H1 (cell line): ENCODE results near the gene PPP4R4. TPM values are rescaled to one million over a fixed set of nuclear protein-coding genes. Genes with fewer than 3 reads are reported as not detected.

Experiments used
- CHD7 ChIP-seq: fragments of 300-600 bp; sonication (generic); IDR thresholded peaks from 2 replicates; pipeline ENCODE4 v1.7.1; 2012; ENCODE audit warnings: low read length, moderate library complexity, mild to moderate bottlenecking, inconsistent platforms; ENCODE audit not compliant: insufficient replicate concordance
- EGR1 ChIP-seq: IDR thresholded peaks from 2 replicates; pipeline ENCODE4 v1.6.1; 2011; ENCODE audit warnings: low read depth, low read length, borderline replicate concordance
- TEAD4 ChIP-seq: IDR thresholded peaks from 2 replicates; pipeline ENCODE4 v1.6.1; 2012; ENCODE audit warnings: low read depth, low read length, inconsistent platforms, mixed read lengths
- polyA plus RNA-seq, 7 experiments: library from polyadenylated mRNA; depleted of rRNA in 3 of 7; stranded (reverse) in 5 of 7; unstranded in 2 of 7; fragments of >200 nt in 5 of 7; fragments of 200-250 nt in 2 of 7; gene quantifications; 1 replicate in 5 of 7; 2 replicates in 1 of 7; 4 replicates in 1 of 7; pipeline versions ENCODE4 v1.2.1 to v1.2.3, GENCODE V29; 2011 to 2013; ENCODE audit warnings: missing spikeins in 2 of 7, mixed read lengths in 2 of 7
- total RNA-seq: library from RNA; stranded (reverse); fragmentation: NEBNext Ultra II Directional; extraction: Animal tissue kit (Norgen Biotek cat#: 25700); gene quantifications from 2 replicates; pipeline ENCODE4 v1.2.1, GENCODE V29; 2021

PPP4R4 gene
- total and polyA plus RNA-seq, 2 of the 8 experiments (the other 6 are each of a cell fraction or from before 2014, with no cell fraction given): 3.3 to 9.6 TPM

DNA sequence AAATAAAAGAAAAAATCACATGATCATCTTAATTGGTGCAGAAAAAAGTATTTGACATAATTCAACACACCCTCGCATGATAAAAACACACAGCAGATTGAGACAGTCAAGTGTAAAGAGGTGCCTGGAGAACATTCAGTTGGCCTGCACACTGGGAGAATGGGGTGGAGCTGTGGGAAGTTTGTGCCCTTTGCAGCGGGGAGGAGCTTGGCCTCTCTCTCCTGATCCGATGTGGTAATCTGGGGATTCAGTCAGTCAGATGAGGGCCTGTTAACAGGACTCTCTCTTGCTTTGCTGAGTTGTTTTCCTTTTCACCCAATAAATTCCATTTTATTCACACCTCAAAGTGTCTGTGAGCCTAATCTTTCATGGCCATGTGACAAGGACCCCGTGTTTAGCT lies 143.1 kb downstream of the PPP4R4 start (continued):
- TF ChIP-seq TEAD4: no peak
- no peak for TF ChIP-seq EGR1
- no peak for TF ChIP-seq CHD7
- TF ChIP-seq, all 59 proteins: peak for 0
